GM12878 (cell line): Measurements from ENCODE around the gene TESK2. TPM values are rescaled to one million over a fixed set of nuclear protein-coding genes. Genes with fewer than 3 reads are reported as not detected.

Experiments
- ASH2L ChIP-seq: fragments of 300-600, 200-600 bp; sonication (generic); IDR thresholded peaks from 2 replicates; pipeline ENCODE4 v1.6.1; 2017; ENCODE audit warnings: low read depth, mild to moderate bottlenecking, borderline replicate concordance
- CHD2 ChIP-seq: IDR thresholded peaks from 2 replicates; pipeline ENCODE4 v1.6.1; 2011; ENCODE audit warnings: low read depth, low read length, improper control_type of control experiment, borderline replicate concordance
- E2F4 ChIP-seq: IDR thresholded peaks from 2 replicates; pipeline ENCODE4 v1.6.1; 2012; ENCODE audit warnings: low read depth, low read length, improper control_type of control experiment
- EZH2 ChIP-seq: IDR thresholded peaks from 2 replicates; pipeline ENCODE4 v1.6.1; 2012; ENCODE audit warnings: low read depth, mild to moderate bottlenecking, control low read depth, inconsistent platforms, low read length, borderline replicate concordance; ENCODE audit not compliant: control insufficient read depth
- HCFC1 ChIP-seq: fragments of 150-350 bp; IDR thresholded peaks from 2 replicates; pipeline ENCODE4 v1.6.1; 2014; ENCODE audit warnings: low read length
- HDAC2 ChIP-seq: fragments of 200-600 bp; sonication (generic); IDR thresholded peaks from 2 replicates; pipeline ENCODE4 v1.6.1; 2017
- IKZF2 ChIP-seq, 2 experiments: fragments of 450-650 bp; IDR thresholded peaks; 2 replicates each; pipeline ENCODE4 v1.6.1; 2017; ENCODE audit warnings: mild to moderate bottlenecking in 2 of 2, moderate library complexity in 2 of 2
- JUND ChIP-seq: IDR thresholded peaks from 2 replicates; pipeline ENCODE4 v1.6.1; 2012; ENCODE audit warnings: low read depth, mild to moderate bottlenecking, low read length, improper control_type of control experiment, moderate library complexity
- MEF2A ChIP-seq: IDR thresholded peaks from 2 replicates; pipeline ENCODE4 v1.6.1; 2011; ENCODE audit warnings: low read depth, mild to moderate bottlenecking, low read length, moderate library complexity; ENCODE audit not compliant: insufficient read depth
- MEF2B ChIP-seq: fragments of 450-650 bp; IDR thresholded peaks from 2 replicates; pipeline ENCODE4 v1.6.1; 2018; ENCODE audit warnings: mild to moderate bottlenecking, moderate library complexity; ENCODE audit not compliant: partially characterized antibody, poor library complexity, severe bottlenecking
- MTA3 ChIP-seq: IDR thresholded peaks from 2 replicates; pipeline ENCODE4 v1.6.1; 2012; ENCODE audit warnings: low read length, inconsistent platforms, borderline replicate concordance
- MXI1 ChIP-seq: fragments of 150-350 bp; IDR thresholded peaks from 2 replicates; pipeline ENCODE4 v1.6.1; 2011; ENCODE audit warnings: low read depth, mild to moderate bottlenecking, inconsistent platforms, low read length, improper control_type of control experiment
- MYC ChIP-seq: IDR thresholded peaks from 2 replicates; pipeline ENCODE4 v1.6.1; 2011; ENCODE audit warnings: mild to moderate bottlenecking, low read length, moderate library complexity, inconsistent platforms; ENCODE audit not compliant: insufficient read depth, insufficient replicate concordance, insufficient read length, severe bottlenecking
- PAX5 ChIP-seq: IDR thresholded peaks from 2 replicates; pipeline ENCODE4 v1.6.1; 2011; ENCODE audit warnings: low read depth, low read length, borderline replicate concordance
- PBX3 ChIP-seq: IDR thresholded peaks from 2 replicates; pipeline ENCODE4 v1.6.1; 2011; ENCODE audit warnings: mild to moderate bottlenecking, low read depth, low read length, moderate library complexity; ENCODE audit not compliant: insufficient replicate concordance
- RELA ChIP-seq: fragments of 450-650 bp; IDR thresholded peaks from 2 replicates; pipeline ENCODE4 v1.8.0; 2014; ENCODE audit warnings: borderline replicate concordance; ENCODE audit not compliant: partially characterized antibody
- RUNX3 ChIP-seq: IDR thresholded peaks from 2 replicates; pipeline ENCODE4 v1.6.1; 2012; ENCODE audit warnings: low read length, inconsistent platforms
- STAT3 ChIP-seq: IDR thresholded peaks from 2 replicates; pipeline ENCODE4 v1.6.1; 2011; ENCODE audit warnings: low read depth, low read length, improper control_type of control experiment
- TAF1 ChIP-seq: IDR thresholded peaks from 2 replicates; pipeline ENCODE4 v1.6.1; 2011; ENCODE audit warnings: mild to moderate bottlenecking, low read depth, low read length, borderline replicate concordance
- TARDBP ChIP-seq: IDR thresholded peaks from 2 replicates; pipeline ENCODE4 v1.6.1; 2016; ENCODE audit warnings: borderline replicate concordance
- TCF12 ChIP-seq: IDR thresholded peaks from 2 replicates; pipeline ENCODE4 v1.6.1; 2011; ENCODE audit warnings: low read depth, mild to moderate bottlenecking, low read length
- USF2 ChIP-seq: IDR thresholded peaks from 2 replicates; pipeline ENCODE4 v1.6.1; 2011; ENCODE audit warnings: low read depth, low read length, improper control_type of control experiment, borderline replicate concordance
- ZBTB40 ChIP-seq: fragments of 450-650 bp; IDR thresholded peaks from 2 replicates; pipeline ENCODE4 v1.6.1; 2016; ENCODE audit warnings: mild to moderate bottlenecking, moderate library complexity, borderline replicate concordance
- polyA plus RNA-seq, 11 experiments: library from polyadenylated mRNA; depleted of rRNA in 4 of 11; unstranded in 6 of 11; stranded (reverse) in 5 of 11; fragments of >200 nt; fragmentation: Nextera tagmentation in 4 of 11; fragmentation: Illumina TruSeq in 1 of 11; extraction: Ambion mirVana in 4 of 11; extraction: Trizol in 1 of 11; gene quantifications; 1 replicate in 1 of 11; 2 replicates in 10 of 11; pipeline versions ENCODE4 v1.2.1 to v1.2.3, GENCODE V29; 2011 to 2016; ENCODE audit warnings: inconsistent platforms in 2 of 11, missing spikeins in 2 of 11, low read depth in 1 of 11
- total RNA-seq, 4 experiments: library from RNA; depleted of rRNA in 3 of 4; stranded (reverse); fragments of >200 nt in 3 of 4; fragmentation: Illumina TruSeq in 1 of 4; extraction: Trizol in 1 of 4; gene quantifications; 2 replicates each; pipeline versions ENCODE4 v1.2.1 to v1.2.3, GENCODE V29; 2013 to 2021

The TESK2 gene
- total and polyA plus RNA-seq, 10 of the 15 experiments (the other 5 are each of a cell fraction or from before 2014, with no cell fraction given), result 2.2 to 10.0 (median 5.7) TPM

- no peak for TF ChIP-seq EZH2
- peak; percentile 44 for TF ChIP-seq RELA
- TF ChIP-seq HCFC1, result peak; percentile 92
- peak; percentile 82 for TF ChIP-seq CHD2
- TF ChIP-seq STAT3, result no peak
- TF ChIP-seq USF2, result no peak; the same call in 1 of the 2 replicates
- peak in 1 of 2 experiments; percentile 54; a peak in 1 of 4 replicates for TF ChIP-seq IKZF2 (IDR thresholded peaks at IDR 0.05)
- peak; percentile 51 for TF ChIP-seq MYC
- TF ChIP-seq ZBTB40, result peak; percentile 66; the same call in 1 of the 2 replicates
- peak; percentile 26 for TF ChIP-seq MEF2B
- TF ChIP-seq TARDBP, result 0 out of 2 replicates have a peak, but pooled peaks have one; percentile 22
- no peak for TF ChIP-seq MEF2A
- peak; percentile 31; the same call in 1 of the 2 replicates for TF ChIP-seq ASH2L
- TF ChIP-seq TAF1, result peak; percentile 80; the same call in 1 of the 2 replicates
- TF ChIP-seq RUNX3, result peak; percentile 57
- peak; percentile 81 for TF ChIP-seq MXI1
- TF ChIP-seq PAX5, result peak; percentile 9; the same call in 1 of the 2 replicates
- TF ChIP-seq TCF12, result no peak
- no peak for TF ChIP-seq HDAC2
- peak; percentile 29 for TF ChIP-seq PBX3
- TF ChIP-seq E2F4, result peak; percentile 78; the same call in 1 of the 2 replicates
- TF ChIP-seq JUND, result no peak
- no peak for TF ChIP-seq MTA3
Observed at GRCh38 chr1:45339789-45340558, 151.0 kb downstream of the TESK2 start, which contains the start of the genes MUTYH and TOE1 (continued).
